Measurements from ENCODE around the gene ACTR6. TPM values are rescaled to one million over a fixed set of nuclear protein-coding genes. Genes with fewer than 3 reads are reported as not detected.

Gene ACTR6
- total RNA-seq, 3 donors from 2014 or later, result 11.2 to 33.5 (median 21.0) TPM

DNA sequence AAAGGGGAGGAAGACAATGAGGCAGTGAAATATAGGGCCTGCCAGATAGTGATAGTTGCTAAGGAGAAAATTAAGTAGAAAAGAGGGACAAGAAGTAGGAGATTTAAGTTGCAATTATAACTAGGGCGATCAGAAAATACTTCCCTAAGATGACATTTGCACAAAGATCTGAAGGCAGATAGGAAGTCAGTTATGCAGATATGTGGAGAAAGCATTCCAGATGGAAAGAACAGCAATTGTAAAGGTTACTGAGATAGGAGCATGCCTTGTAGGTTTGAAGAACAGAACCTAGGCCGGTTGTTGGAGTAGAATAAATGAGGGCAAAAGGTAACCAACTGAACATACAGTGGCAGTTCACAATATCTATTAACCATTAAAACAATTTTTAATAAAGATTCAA lies 21.4 kb upstream of the ACTR6 start:
- Histone ChIP-seq H3K4me3 (no peak overlapping the region), H3K9me3 (no peaks in the 10 kb centered on the region), H3K36me3 (no peaks in the 10 kb centered on the region), H3K27ac (no peak overlapping the region), H3K4me1 (no peaks in the 10 kb centered on the region), H3K27me3 (no peaks in the 10 kb centered on the region)
- no peak for DNase-seq (ENCODE audit: low spot score in 2 of 2)
- intact Hi-C loops (cut with DNase I; ENCODE audit: low total_unique reads), result no loop called here
- TF ChIP-seq, protein P1, sequence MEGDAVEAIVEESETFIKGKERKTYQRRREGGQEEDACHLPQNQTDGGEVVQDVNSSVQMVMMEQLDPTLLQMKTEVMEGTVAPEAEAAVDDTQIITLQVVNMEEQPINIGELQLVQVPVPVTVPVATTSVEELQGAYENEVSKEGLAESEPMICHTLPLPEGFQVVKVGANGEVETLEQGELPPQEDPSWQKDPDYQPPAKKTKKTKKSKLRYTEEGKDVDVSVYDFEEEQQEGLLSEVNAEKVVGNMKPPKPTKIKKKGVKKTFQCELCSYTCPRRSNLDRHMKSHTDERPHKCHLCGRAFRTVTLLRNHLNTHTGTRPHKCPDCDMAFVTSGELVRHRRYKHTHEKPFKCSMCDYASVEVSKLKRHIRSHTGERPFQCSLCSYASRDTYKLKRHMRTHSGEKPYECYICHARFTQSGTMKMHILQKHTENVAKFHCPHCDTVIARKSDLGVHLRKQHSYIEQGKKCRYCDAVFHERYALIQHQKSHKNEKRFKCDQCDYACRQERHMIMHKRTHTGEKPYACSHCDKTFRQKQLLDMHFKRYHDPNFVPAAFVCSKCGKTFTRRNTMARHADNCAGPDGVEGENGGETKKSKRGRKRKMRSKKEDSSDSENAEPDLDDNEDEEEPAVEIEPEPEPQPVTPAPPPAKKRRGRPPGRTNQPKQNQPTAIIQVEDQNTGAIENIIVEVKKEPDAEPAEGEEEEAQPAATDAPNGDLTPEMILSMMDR (IDR thresholded peaks at IDR 0.05), result no peak
- TF ChIP-seq POLR2AphosphoS5 (IDR thresholded peaks at IDR 0.05) (no peak), POLR2A (IDR thresholded peaks at IDR 0.05) (no peak)

DNA sequence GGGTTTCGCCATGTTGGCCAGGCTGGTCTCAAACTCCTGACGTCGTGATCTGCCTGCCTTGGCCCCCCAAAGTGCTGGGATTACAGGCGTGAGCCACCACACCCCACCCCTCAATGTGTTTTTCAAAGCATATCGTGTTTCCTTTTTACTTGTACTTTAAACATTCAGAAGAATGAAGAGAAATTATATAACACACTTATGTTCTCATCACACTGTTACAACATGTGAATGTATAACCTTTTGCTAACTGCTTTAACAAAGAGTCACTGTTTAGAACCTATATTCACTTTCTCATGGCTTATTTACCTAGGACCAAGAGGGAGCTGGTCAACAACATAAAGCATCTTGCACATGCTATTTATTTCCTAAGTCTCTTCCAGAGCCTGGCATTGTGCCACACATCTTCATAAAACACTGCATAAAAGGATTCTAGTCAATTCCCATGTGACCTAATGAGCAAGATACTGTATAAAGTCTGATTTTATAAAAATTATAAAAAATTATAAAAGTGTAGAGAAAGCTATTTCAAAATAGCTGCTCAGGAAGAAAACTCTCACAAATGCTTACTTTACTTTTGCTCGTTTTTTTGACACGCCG lies 16.0 kb upstream of the ACTR6 start:
- Histone ChIP-seq H3K9me3 (no peaks in the 10 kb centered on the region), H3K27ac (peak overlapping the region in 1 of 2 donors; percentile 38), H3K27me3 (no peaks in the 10 kb centered on the region), H3K36me3 (no peaks in the 10 kb centered on the region), H3K4me3 (no peak overlapping the region), H3K4me1 (no peaks in the 10 kb centered on the region)
- DNase-seq (ENCODE audit: low spot score in 2 of 2), result no peak
- no peak for TF ChIP-seq POLR2A (IDR thresholded peaks at IDR 0.05)
- TF ChIP-seq, protein P1 (IDR thresholded peaks at IDR 0.05), result no peak
- no peak for TF ChIP-seq POLR2AphosphoS5 (IDR thresholded peaks at IDR 0.05)
- intact Hi-C loops (cut with DNase I; ENCODE audit: low total_unique reads), result loop anchor here (10.0 kb wide), 1 partner anchor 840 kb away; no protein-coding TSS in a partner anchor

DNA sequence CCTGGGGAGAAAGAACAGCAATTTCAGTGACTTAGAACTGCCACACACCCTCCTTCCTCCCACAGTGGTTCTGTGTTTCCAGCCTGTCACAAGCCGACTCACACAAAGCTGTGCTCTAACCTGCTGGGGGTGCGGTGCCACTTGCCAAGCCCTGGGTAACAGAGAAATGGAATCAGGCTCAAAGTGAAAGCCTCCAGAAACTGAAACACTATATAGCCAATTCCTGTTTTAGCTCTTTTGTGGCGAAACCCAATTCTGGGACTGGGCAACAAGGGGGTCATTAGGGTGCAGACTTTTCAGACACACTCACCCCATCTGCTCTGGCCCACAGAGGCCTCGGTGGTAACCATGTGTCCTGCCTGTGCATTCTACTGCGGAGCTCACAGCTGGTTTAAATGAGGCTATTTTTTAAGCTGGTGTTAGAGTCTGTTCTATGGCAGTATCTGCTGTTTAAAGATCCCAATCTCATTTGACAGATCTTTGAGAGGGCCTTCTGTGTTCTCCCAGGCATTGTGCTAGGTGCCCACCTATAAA lies 15.2 kb upstream of the ACTR6 start:
- TF ChIP-seq POLR2AphosphoS5 (IDR thresholded peaks at IDR 0.05) (no peak), POLR2A (IDR thresholded peaks at IDR 0.05) (no peak)
- TF ChIP-seq, protein P1 (IDR thresholded peaks at IDR 0.05), result no peak
- intact Hi-C loops (cut with DNase I; ENCODE audit: low total_unique reads), result loop anchor here (10.0 kb wide), 1 partner anchor 839 kb away; no protein-coding TSS in a partner anchor
- H3K27me3 ChIP-seq, result no peaks in the 10 kb centered on the region
- no peaks in the 10 kb centered on the region for H3K9me3 ChIP-seq
- no peak for DNase-seq (ENCODE audit: low spot score in 2 of 2)
- peak overlapping the region in 2 of 3 donors; percentile 20 to 40 for H3K4me3 ChIP-seq
- no peaks in the 10 kb centered on the region for H3K4me1 ChIP-seq
- no peaks in the 10 kb centered on the region for H3K36me3 ChIP-seq
- peak overlapping the region; percentile 38 to 67 for H3K27ac ChIP-seq

DNA sequence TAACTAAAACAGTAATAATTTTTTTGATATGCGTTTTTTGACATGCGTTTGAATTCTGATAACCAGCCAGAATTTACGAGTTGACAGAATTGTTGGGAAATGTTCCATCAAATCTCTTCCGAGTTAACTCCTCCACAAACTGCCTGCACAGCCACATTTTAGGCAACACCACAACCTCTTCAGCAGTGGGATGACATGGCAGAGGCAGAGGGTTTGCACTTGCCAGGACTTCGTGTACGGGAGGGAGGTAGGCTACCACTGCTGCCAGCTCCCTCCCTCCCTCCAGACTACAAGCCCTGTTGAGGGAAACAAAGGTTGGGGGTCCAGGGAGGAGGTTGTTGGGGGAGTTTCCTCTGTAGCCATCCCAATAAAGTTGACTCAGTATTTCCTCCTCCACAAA lies 14.5 kb upstream of the ACTR6 start:
- H3K36me3 ChIP-seq, result no peaks in the 10 kb centered on the region
- H3K4me1 ChIP-seq, result no peaks in the 10 kb centered on the region
- DNase-seq (ENCODE audit: low spot score in 2 of 2), result no peak
- intact Hi-C loops (cut with DNase I; ENCODE audit: low total_unique reads), result loop anchor here (10.0 kb wide), 1 partner anchor 839 kb away; no protein-coding TSS in a partner anchor
- peak overlapping the region; percentile 38 to 67 for H3K27ac ChIP-seq
- H3K4me3 ChIP-seq, result peak overlapping the region in 1 of 3 donors; percentile 40
- no peaks in the 10 kb centered on the region for H3K27me3 ChIP-seq
- no peak for TF ChIP-seq POLR2AphosphoS5 (IDR thresholded peaks at IDR 0.05)
- no peak for TF ChIP-seq POLR2A (IDR thresholded peaks at IDR 0.05)
- TF ChIP-seq, protein P1 (IDR thresholded peaks at IDR 0.05), result no peak
- H3K9me3 ChIP-seq, result no peaks in the 10 kb centered on the region

- H3K27ac ChIP-seq, result no peak overlapping the region
- no peaks in the 10 kb centered on the region for H3K4me1 ChIP-seq
- DNase-seq (ENCODE audit: low spot score in 2 of 2), result no peak
- H3K27me3 ChIP-seq, result no peaks in the 10 kb centered on the region
- H3K4me3 ChIP-seq, result no peak overlapping the region
- H3K36me3 ChIP-seq, result no peaks in the 10 kb centered on the region
- intact Hi-C loops (cut with DNase I; ENCODE audit: low total_unique reads), result loop anchor here (10.0 kb wide), 1 partner anchor 838 kb away; no protein-coding TSS in a partner anchor
- TF ChIP-seq POLR2A (IDR thresholded peaks at IDR 0.05) (no peak), POLR2AphosphoS5 (IDR thresholded peaks at IDR 0.05) (no peak)
- TF ChIP-seq, protein P1 (IDR thresholded peaks at IDR 0.05), result no peak
- H3K9me3 ChIP-seq, result no peaks in the 10 kb centered on the region
Observed at GRCh38 chr12:100187068-100187467, 13.5 kb upstream of the ACTR6 start.

Data from breast epithelium (tissue), 4 donors.